ENCODE measurements around the gene LDHAL6A. TPM values are rescaled to one million over a fixed set of nuclear protein-coding genes. Genes with fewer than 3 reads are reported as not detected.

Gene LDHAL6A
- total RNA-seq, 4 donors from 2014 or later = not detected

- TF ChIP-seq CTCF (IDR thresholded peaks at IDR 0.05) = no peak
- no peak for DNase-seq (ENCODE audit: low spot score)
- no peak for ATAC-seq (ENCODE audit: low FRiP score)
Observed at GRCh38 chr11:18485913-18486528, 30.4 kb downstream of the LDHAL6A start.

GRCh38 chr11:18490319-18490718 lies 34.7 kb downstream of the LDHAL6A start:
- no peak for ATAC-seq (ENCODE audit: low FRiP score)
- no peak for DNase-seq (ENCODE audit: low spot score)
- TF ChIP-seq CTCF (IDR thresholded peaks at IDR 0.05) = no peak

- TF ChIP-seq CTCF (IDR thresholded peaks at IDR 0.05) = no peak
- ATAC-seq (ENCODE audit: low FRiP score) (no peak), DNase-seq (ENCODE audit: low spot score) (no peak)
Observed at GRCh38 chr11:18490736-18491485, 35.3 kb downstream of the LDHAL6A start.

GRCh38 chr11:18491924-18492323 lies 36.3 kb downstream of the LDHAL6A start:
- DNase-seq (ENCODE audit: low spot score) = no peak
- no peak for ATAC-seq (ENCODE audit: low FRiP score)
- TF ChIP-seq CTCF (IDR thresholded peaks at IDR 0.05) = no peak

- TF ChIP-seq CTCF (IDR thresholded peaks at IDR 0.05) = no peak
- no peak for ATAC-seq (ENCODE audit: low FRiP score)
Observed at GRCh38 chr11:18492888-18493287, 37.2 kb downstream of the LDHAL6A start.

GRCh38 chr11:18493310-18493709 lies 37.7 kb downstream of the LDHAL6A start:
- no peak for DNase-seq (ENCODE audit: low spot score)
- no peak for ATAC-seq (ENCODE audit: low FRiP score)
- TF ChIP-seq CTCF (IDR thresholded peaks at IDR 0.05) = no peak

More at GRCh38 chr11:18492888-18493287, 37.2 kb downstream of the LDHAL6A start:
- DNase-seq (ENCODE audit: low spot score) = no peak

GRCh38 chr11:18495271-18495670 lies 39.6 kb downstream of the LDHAL6A start:
- no peak for TF ChIP-seq CTCF (IDR thresholded peaks at IDR 0.05)
- ATAC-seq (ENCODE audit: low FRiP score) = no peak
- no peak for DNase-seq (ENCODE audit: low spot score)

All from omental fat pad (tissue), 4 donors.